HepG2 (cell line): ENCODE data around the gene PIGK. TPM values are rescaled to one million over a fixed set of nuclear protein-coding genes. Genes with fewer than 3 reads are reported as not detected.

ENCODE experiments used
- ATAC-seq: fragments of 200-7000 bp; cut with Tn5 transposase; 3 replicates; pipeline ENCODE4 v1.9.1; 2020; ENCODE audit warnings: mild to moderate bottlenecking, moderate library complexity
- BruUV-seq: library from RNA; stranded (reverse); fragments of 400-500 nt; replicated peaks from 2 replicates; lab custom pipeline; 2021; lab: Mats Ljungman, UMichigan
- CTCF ChIA-PET: fragments of 300-600 bp; formaldehyde crosslinking; extraction: SDS; loops from one replicate; lab custom pipeline; 2021; ENCODE audit warnings: low total read pairs, inconsistent platforms, low intra/inter-chr PET ratio; lab: Yijun Ruan, JAX
- POLR2A ChIA-PET: fragments of 350-600 bp; sonication (Branson Sonifier 250); formaldehyde crosslinking; loops from one replicate; lab custom pipeline; 2020; ENCODE audit warnings: antibody characterized with exemption, inconsistent platforms; lab: Yijun Ruan, JAX
- DNase-seq: peaks from one replicate; pipeline ENCODE4 v3.0.0-alpha.2; 2015; ENCODE audit warnings: low spot score
- FAIRE-seq: peaks from 3 replicates; lab custom pipeline; 2011; peaks lifted over from hg19 to GRCh38; lab: Jason Lieb, UNC
- H2AFZ ChIP-seq: one replicate; pipeline ENCODE4 v1.6.1; 2011; ENCODE audit warnings: low read length, inconsistent platforms
- H3K27ac ChIP-seq: fragments of 300-600 bp; 3 replicates; pipeline ENCODE4 v1.8.0; 2011; ENCODE audit warnings: mixed run types, mild to moderate bottlenecking, mixed read lengths, low read length, inconsistent platforms; ENCODE audit not compliant: insufficient read depth; ENCODE audit errors: extremely low read length
- H3K27me3 ChIP-seq, 2 experiments: fragments of 200-600 bp in 1 of 2; 2 replicates in 1 of 2; 3 replicates in 1 of 2; pipeline versions ENCODE4 v1.6.0 to v1.8.0; 2011; ENCODE audit warnings: low read length in 2 of 2, mild to moderate bottlenecking in 2 of 2, moderate library complexity in 2 of 2, inconsistent platforms in 1 of 2; ENCODE audit not compliant: insufficient read depth in 2 of 2, control insufficient read depth in 1 of 2
- H3K36me3 ChIP-seq, 2 experiments: fragments of 200-600 bp in 1 of 2; replicated peaks in 1 of 2; 2 replicates in 1 of 2; 3 replicates in 1 of 2; pipeline versions ENCODE4 v1.5.1 to v1.8.0; 2011; ENCODE audit warnings: low read length in 2 of 2, inconsistent platforms in 1 of 2; ENCODE audit not compliant: insufficient read depth in 2 of 2, control insufficient read depth in 1 of 2
- H3K4me1 ChIP-seq: 2 replicates; pipeline ENCODE4 v1.5.1; 2012; ENCODE audit warnings: low read length, inconsistent platforms; ENCODE audit not compliant: insufficient read depth
- H3K4me2 ChIP-seq: 2 replicates; pipeline ENCODE4 v1.6.0; 2011; ENCODE audit warnings: low read depth, low read length, inconsistent platforms
- H3K4me3 ChIP-seq, 3 experiments: fragments of 200-600 bp in 1 of 3; sonication (generic), shearing (Covaris generic) in 1 of 3; replicated peaks in 1 of 3; 2 replicates each; pipeline ENCODE4 v1.5.1; 2011 to 2016; ENCODE audit warnings: low read length in 3 of 3, inconsistent platforms in 2 of 3, low read depth in 2 of 3, mild to moderate bottlenecking in 2 of 3, control low read depth in 1 of 3, mixed read lengths in 1 of 3; ENCODE audit not compliant: insufficient read depth in 1 of 3
- H3K79me2 ChIP-seq: one replicate; pipeline ENCODE4 v1.6.1; 2011; ENCODE audit warnings: low read length, inconsistent platforms; ENCODE audit not compliant: insufficient read depth
- H3K9ac ChIP-seq: 2 replicates; pipeline ENCODE4 v1.6.0; 2011; ENCODE audit warnings: mild to moderate bottlenecking, low read depth, low read length, inconsistent platforms; ENCODE audit not compliant: insufficient read depth
- H3K9me3 ChIP-seq: 2 replicates; pipeline ENCODE4 v1.5.1; 2012; ENCODE audit warnings: mild to moderate bottlenecking, low read length
- H4K20me1 ChIP-seq: 2 replicates; pipeline ENCODE4 v1.6.0; 2011; ENCODE audit warnings: inconsistent platforms, mild to moderate bottlenecking, low read length, moderate library complexity; ENCODE audit not compliant: insufficient read depth
- ERF ChIP-seq: IDR thresholded peaks from 2 replicates; pipeline ENCODE4 v1.6.1; 2018; ENCODE audit warnings: missing biosample characterization, missing genetic modification reagents
- MAFF ChIP-seq: IDR thresholded peaks from 2 replicates; pipeline ENCODE4 v1.6.1; 2011; ENCODE audit warnings: low read depth, low read length, improper control_type of control experiment
- MEF2D ChIP-seq: sonication (generic); formaldehyde crosslinking; IDR thresholded peaks from 2 replicates; pipeline ENCODE4 v1.5.1; 2020; ENCODE audit warnings: mild to moderate bottlenecking, missing genetic modification reagents
- ZBTB42 ChIP-seq: sonication (generic); formaldehyde crosslinking; IDR thresholded peaks from 2 replicates; pipeline ENCODE4 v1.5.0; 2020; ENCODE audit warnings: mild to moderate bottlenecking, missing genetic modification reagents
- ZFY ChIP-seq: sonication (generic); formaldehyde crosslinking; IDR thresholded peaks from 2 replicates; pipeline ENCODE4 v1.4.0; 2020; ENCODE audit warnings: missing genetic modification reagents
- ZNF121 ChIP-seq: sonication (generic); formaldehyde crosslinking; IDR thresholded peaks from 2 replicates; pipeline ENCODE4 v1.5.0; 2020; ENCODE audit warnings: mild to moderate bottlenecking, missing genetic modification reagents
- ZNF546 ChIP-seq: sonication (generic); formaldehyde crosslinking; conservative IDR thresholded peaks from 2 replicates; pipeline ENCODE4 v1.8.1; 2023; ENCODE audit warnings: mild to moderate bottlenecking, missing genetic modification reagents
- whole genome bisulfite sequencing: methylation state at CpG from one replicate; pipeline ENCODE4 v1.1.6; 2017; ENCODE audit warnings: low lambda C conversion rate; 5-methylcytosine and 5-hydroxymethylcytosine counted together
- in situ Hi-C: cut with HindIII; loops from 2 replicates; pipeline ENCODE4 v1.10.0; 2017; ENCODE audit warnings: low pct_unique_long_range_greater_than_20kb; ENCODE audit not compliant: extremely low pct_ligation_motif_present
- intact Hi-C: fragments of 100-400 bp; cut with micrococcal nuclease; formaldehyde crosslinking; loops from one replicate; pipeline ENCODE4 v1.10.0; 2022; ENCODE audit not compliant: unreplicated experiment
- polyA plus RNA-seq, 8 experiments: library from polyadenylated mRNA; depleted of rRNA in 3 of 8; stranded (reverse) in 7 of 8; unstranded in 1 of 8; fragments of >200 nt; fragmentation: Illumina TruSeq in 4 of 8; extraction: Trizol in 4 of 8; gene quantifications; 2 replicates each; pipeline versions ENCODE4 v1.2.1 to v1.2.3, GENCODE V29; 2011 to 2016; ENCODE audit warnings: low read depth in 4 of 8, missing spikeins in 1 of 8, mixed read lengths in 1 of 8; ENCODE audit not compliant: insufficient read depth in 1 of 8
- total RNA-seq, 5 experiments: library from RNA; depleted of rRNA; stranded (reverse); fragments of >200 nt; fragmentation: Illumina TruSeq; extraction: Trizol; gene quantifications; 2 replicates each; pipeline ENCODE4 v1.2.3, GENCODE V29; 2016; ENCODE audit warnings: low read depth in 1 of 5
- TF ChIP-seq, protein P1 (sequence below): sonication (generic); formaldehyde crosslinking; IDR thresholded peaks from 2 replicates; pipeline ENCODE4 v1.4.0; 2020; ENCODE audit warnings: mild to moderate bottlenecking, missing genetic modification reagents
- TF ChIP-seq, protein P2 (sequence below): sonication (generic); formaldehyde crosslinking; IDR thresholded peaks from 2 replicates; pipeline ENCODE4 v1.5.0; 2020; ENCODE audit warnings: missing genetic modification reagents, mild to moderate bottlenecking, borderline replicate concordance
- TF ChIP-seq, protein P3 (sequence below): sonication (generic); formaldehyde crosslinking; IDR thresholded peaks from 2 replicates; pipeline ENCODE4 v1.4.0; 2020; ENCODE audit warnings: missing genetic modification reagents, borderline replicate concordance
- TF ChIP-seq, protein P4 (sequence below): sonication (generic); formaldehyde crosslinking; IDR thresholded peaks from 2 replicates; pipeline ENCODE4 v1.8.1; 2022; ENCODE audit warnings: low read depth, mild to moderate bottlenecking, missing genetic modification reagents

PIGK gene
- total and polyA plus RNA-seq, 2 of the 13 experiments (the other 11 are each of a cell fraction or from before 2014, with no cell fraction given), result 14.7 to 38.5 TPM

DNA sequence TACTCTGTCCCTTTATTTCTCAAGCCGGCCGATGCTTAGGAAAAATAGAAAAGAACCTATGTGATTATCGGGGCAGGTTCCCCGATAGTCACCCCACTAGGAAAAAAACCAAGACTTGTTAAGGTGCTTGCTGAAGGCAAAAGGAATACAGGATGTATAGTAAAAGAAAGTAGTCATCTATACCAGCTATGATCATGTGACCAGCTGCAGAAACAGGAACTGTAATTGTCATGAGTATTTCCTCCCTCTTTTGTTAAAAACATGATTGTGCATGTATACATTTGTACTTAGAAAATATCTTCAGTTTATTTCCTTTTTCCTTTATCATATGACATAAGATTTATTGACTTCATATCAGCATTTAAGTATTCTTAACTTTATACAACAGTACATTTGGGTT is 30.5 kb downstream of the PIGK start:
- H3K9ac ChIP-seq, result no peak overlapping the region
- no peaks in the 10 kb centered on the region for H3K27me3 ChIP-seq
- H3K4me3 ChIP-seq, result no peak overlapping the region
- no peaks in the 10 kb centered on the region for H3K36me3 ChIP-seq
- no peak overlapping the region for H2AFZ ChIP-seq
- H3K79me2 ChIP-seq, result no peaks in the 10 kb centered on the region
- ChIA-PET CTCF (no interaction called here), POLR2A (no interaction called here)
- intact Hi-C loops, result no loop called here
- H3K27ac ChIP-seq, result no peak overlapping the region
- H3K4me1 ChIP-seq, result no peaks in the 10 kb centered on the region
- TF ChIP-seq ZFY (CRISPR knock-in tag), result no peak
- no peak for TF ChIP-seq MAFF
- TF ChIP-seq, protein P1, sequence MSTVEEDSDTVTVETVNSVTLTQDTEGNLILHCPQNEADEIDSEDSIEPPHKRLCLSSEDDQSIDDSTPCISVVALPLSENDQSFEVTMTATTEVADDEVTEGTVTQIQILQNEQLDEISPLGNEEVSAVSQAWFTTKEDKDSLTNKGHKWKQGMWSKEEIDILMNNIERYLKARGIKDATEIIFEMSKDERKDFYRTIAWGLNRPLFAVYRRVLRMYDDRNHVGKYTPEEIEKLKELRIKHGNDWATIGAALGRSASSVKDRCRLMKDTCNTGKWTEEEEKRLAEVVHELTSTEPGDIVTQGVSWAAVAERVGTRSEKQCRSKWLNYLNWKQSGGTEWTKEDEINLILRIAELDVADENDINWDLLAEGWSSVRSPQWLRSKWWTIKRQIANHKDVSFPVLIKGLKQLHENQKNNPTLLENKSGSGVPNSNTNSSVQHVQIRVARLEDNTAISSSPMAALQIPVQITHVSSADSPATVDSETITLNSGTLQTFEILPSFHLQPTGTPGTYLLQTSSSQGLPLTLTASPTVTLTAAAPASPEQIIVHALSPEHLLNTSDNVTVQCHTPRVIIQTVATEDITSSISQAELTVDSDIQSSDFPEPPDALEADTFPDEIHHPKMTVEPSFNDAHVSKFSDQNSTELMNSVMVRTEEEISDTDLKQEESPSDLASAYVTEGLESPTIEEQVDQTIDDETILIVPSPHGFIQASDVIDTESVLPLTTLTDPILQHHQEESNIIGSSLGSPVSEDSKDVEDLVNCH (CRISPR knock-in tag), result no peak
- TF ChIP-seq MEF2D (CRISPR knock-in tag), result no peak
- TF ChIP-seq, protein P2, sequence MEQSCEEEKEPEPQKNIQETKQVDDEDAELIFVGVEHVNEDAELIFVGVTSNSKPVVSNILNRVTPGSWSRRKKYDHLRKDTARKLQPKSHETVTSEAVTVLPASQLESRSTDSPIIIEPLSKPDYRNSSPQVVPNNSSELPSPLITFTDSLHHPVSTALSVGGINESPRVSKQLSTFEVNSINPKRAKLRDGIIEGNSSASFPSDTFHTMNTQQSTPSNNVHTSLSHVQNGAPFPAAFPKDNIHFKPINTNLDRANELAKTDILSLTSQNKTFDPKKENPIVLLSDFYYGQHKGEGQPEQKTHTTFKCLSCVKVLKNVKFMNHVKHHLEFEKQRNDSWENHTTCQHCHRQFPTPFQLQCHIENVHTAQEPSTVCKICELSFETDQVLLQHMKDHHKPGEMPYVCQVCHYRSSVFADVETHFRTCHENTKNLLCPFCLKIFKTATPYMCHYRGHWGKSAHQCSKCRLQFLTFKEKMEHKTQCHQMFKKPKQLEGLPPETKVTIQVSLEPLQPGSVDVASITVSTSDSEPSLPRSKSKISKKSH, result no peak
- TF ChIP-seq, protein P3, sequence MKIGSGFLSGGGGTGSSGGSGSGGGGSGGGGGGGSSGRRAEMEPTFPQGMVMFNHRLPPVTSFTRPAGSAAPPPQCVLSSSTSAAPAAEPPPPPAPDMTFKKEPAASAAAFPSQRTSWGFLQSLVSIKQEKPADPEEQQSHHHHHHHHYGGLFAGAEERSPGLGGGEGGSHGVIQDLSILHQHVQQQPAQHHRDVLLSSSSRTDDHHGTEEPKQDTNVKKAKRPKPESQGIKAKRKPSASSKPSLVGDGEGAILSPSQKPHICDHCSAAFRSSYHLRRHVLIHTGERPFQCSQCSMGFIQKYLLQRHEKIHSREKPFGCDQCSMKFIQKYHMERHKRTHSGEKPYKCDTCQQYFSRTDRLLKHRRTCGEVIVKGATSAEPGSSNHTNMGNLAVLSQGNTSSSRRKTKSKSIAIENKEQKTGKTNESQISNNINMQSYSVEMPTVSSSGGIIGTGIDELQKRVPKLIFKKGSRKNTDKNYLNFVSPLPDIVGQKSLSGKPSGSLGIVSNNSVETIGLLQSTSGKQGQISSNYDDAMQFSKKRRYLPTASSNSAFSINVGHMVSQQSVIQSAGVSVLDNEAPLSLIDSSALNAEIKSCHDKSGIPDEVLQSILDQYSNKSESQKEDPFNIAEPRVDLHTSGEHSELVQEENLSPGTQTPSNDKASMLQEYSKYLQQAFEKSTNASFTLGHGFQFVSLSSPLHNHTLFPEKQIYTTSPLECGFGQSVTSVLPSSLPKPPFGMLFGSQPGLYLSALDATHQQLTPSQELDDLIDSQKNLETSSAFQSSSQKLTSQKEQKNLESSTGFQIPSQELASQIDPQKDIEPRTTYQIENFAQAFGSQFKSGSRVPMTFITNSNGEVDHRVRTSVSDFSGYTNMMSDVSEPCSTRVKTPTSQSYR, result no peak
- TF ChIP-seq ERF (CRISPR knock-in tag), result no peak
- TF ChIP-seq, protein P4, sequence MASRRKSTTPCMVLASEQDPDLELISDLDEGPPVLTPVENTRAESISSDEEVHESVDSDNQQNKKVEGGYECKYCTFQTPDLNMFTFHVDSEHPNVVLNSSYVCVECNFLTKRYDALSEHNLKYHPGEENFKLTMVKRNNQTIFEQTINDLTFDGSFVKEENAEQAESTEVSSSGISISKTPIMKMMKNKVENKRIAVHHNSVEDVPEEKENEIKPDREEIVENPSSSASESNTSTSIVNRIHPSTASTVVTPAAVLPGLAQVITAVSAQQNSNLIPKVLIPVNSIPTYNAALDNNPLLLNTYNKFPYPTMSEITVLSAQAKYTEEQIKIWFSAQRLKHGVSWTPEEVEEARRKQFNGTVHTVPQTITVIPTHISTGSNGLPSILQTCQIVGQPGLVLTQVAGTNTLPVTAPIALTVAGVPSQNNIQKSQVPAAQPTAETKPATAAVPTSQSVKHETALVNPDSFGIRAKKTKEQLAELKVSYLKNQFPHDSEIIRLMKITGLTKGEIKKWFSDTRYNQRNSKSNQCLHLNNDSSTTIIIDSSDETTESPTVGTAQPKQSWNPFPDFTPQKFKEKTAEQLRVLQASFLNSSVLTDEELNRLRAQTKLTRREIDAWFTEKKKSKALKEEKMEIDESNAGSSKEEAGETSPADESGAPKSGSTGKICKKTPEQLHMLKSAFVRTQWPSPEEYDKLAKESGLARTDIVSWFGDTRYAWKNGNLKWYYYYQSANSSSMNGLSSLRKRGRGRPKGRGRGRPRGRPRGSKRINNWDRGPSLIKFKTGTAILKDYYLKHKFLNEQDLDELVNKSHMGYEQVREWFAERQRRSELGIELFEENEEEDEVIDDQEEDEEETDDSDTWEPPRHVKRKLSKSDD (CRISPR knock-in tag), result no peak
- TF ChIP-seq ZNF546 (CRISPR knock-in tag), result no peak
- no peak for TF ChIP-seq ZBTB42 (CRISPR knock-in tag)
- no peak for TF ChIP-seq ZNF121 (CRISPR knock-in tag)
- H4K20me1 ChIP-seq, result no peaks in the 10 kb centered on the region
- H3K9me3 ChIP-seq, result no peaks in the 10 kb centered on the region
- H3K4me2 ChIP-seq, result no peak overlapping the region
- no TSS peak for BruUV-seq
- ATAC-seq, result no peak
- no peak for DNase-seq
- no peak for FAIRE-seq
- WGBS, result over 99% methylated on average over 4 of the region's 4 CpGs
- in situ Hi-C loops, result no loop called here
